IMR-90 (cell line): ENCODE data around the gene B4GALT5. TPM values are rescaled to one million over a fixed set of nuclear protein-coding genes. Genes with fewer than 3 reads are reported as not detected.

Experiments used
- ATAC-seq: fragments of 200-7000 bp; cut with Tn5 transposase; 2 replicates; pipeline ENCODE4 v1.9.1; 2020; ENCODE audit warnings: low read depth, mild to moderate bottlenecking, moderate library complexity
- BruUV-seq: library from RNA; stranded (reverse); fragments of 400-500 nt; replicated peaks from 2 replicates; lab custom pipeline; 2021; lab: Mats Ljungman, UMichigan
- CTCF ChIA-PET: fragments of 300-600 bp; formaldehyde crosslinking; extraction: SDS; loops from one replicate; lab custom pipeline; 2021; ENCODE audit warnings: antibody characterized with exemption; lab: Yijun Ruan, JAX
- POLR2A ChIA-PET: fragments of 300-600 bp; sonication (Branson Sonifier 250); formaldehyde crosslinking; loops from one replicate; lab custom pipeline; 2022; ENCODE audit warnings: antibody characterized with exemption; ENCODE audit not compliant: unreplicated experiment; lab: Charles Lee
- DNase-seq: peaks from one replicate; pipeline ENCODE4 v3.0.0; 2013
- H2AFZ ChIP-seq: replicated peaks from 2 replicates; pipeline ENCODE3; 2013; ENCODE audit warnings: low read length, mild to moderate bottlenecking; ENCODE audit not compliant: poor library complexity
- H2AK5ac ChIP-seq: 2 replicates; pipeline ENCODE4 v1.6.1; 2013; ENCODE audit warnings: low read depth, low read length, inconsistent platforms
- H2AK9ac ChIP-seq: replicated peaks from 2 replicates; pipeline ENCODE3; 2013; ENCODE audit warnings: mild to moderate bottlenecking, low read depth, low read length, moderate library complexity; ENCODE audit not compliant: poor library complexity
- H2BK120ac ChIP-seq: 2 replicates; pipeline ENCODE4 v1.6.1; 2013; ENCODE audit warnings: low read depth, low read length, inconsistent platforms
- H2BK15ac ChIP-seq: 3 replicates; pipeline ENCODE4 v1.6.1; 2013; ENCODE audit warnings: low read depth, low read length, inconsistent platforms
- H2BK20ac ChIP-seq: 2 replicates; pipeline ENCODE4 v1.6.1; 2013; ENCODE audit warnings: low read depth, mild to moderate bottlenecking, inconsistent platforms, low read length, moderate library complexity
- H2BK5ac ChIP-seq: 2 replicates; pipeline ENCODE4 v1.6.1; 2013; ENCODE audit warnings: mild to moderate bottlenecking, low read depth, low read length, inconsistent platforms; ENCODE audit not compliant: poor library complexity, severe bottlenecking
- H3K14ac ChIP-seq: replicated peaks from 2 replicates; pipeline ENCODE4 v1.6.1; 2013; ENCODE audit warnings: low read depth, low read length, inconsistent platforms
- H3K18ac ChIP-seq: 2 replicates; pipeline ENCODE4 v1.6.1; 2013; ENCODE audit warnings: low read depth, low read length, control low read depth
- H3K23ac ChIP-seq: 2 replicates; pipeline ENCODE4 v1.6.1; 2013; ENCODE audit warnings: low read depth, low read length, inconsistent platforms
- H3K27ac ChIP-seq: 2 replicates; pipeline ENCODE4 v1.5.1; 2013; ENCODE audit warnings: mild to moderate bottlenecking, control low read depth, low read length; ENCODE audit not compliant: insufficient read depth
- H3K27me3 ChIP-seq: 2 replicates; pipeline ENCODE4 v1.6.1; 2013; ENCODE audit warnings: low read length; ENCODE audit not compliant: control insufficient read depth, insufficient read depth
- H3K36me3 ChIP-seq: 2 replicates; pipeline ENCODE4 v1.6.1; 2013; ENCODE audit warnings: low read length, mixed read lengths; ENCODE audit not compliant: control insufficient read depth, insufficient read depth
- H3K4ac ChIP-seq: 2 replicates; pipeline ENCODE4 v1.6.1; 2013; ENCODE audit warnings: low read depth, low read length, inconsistent platforms
- H3K4me1 ChIP-seq: 2 replicates; pipeline ENCODE4 v1.6.1; 2013; ENCODE audit warnings: low read length, mixed read lengths; ENCODE audit not compliant: control insufficient read depth, insufficient read depth
- H3K4me2 ChIP-seq: 2 replicates; pipeline ENCODE4 v1.6.1; 2013; ENCODE audit warnings: low read depth, mild to moderate bottlenecking, control low read depth, low read length, moderate library complexity
- H3K4me3 ChIP-seq: 2 replicates; pipeline ENCODE4 v1.5.1; 2013; ENCODE audit warnings: low read depth, mild to moderate bottlenecking, control low read depth, low read length, moderate library complexity; ENCODE audit not compliant: insufficient read depth
- H3K56ac ChIP-seq: 2 replicates; pipeline ENCODE4 v1.6.1; 2013; ENCODE audit warnings: low read length, inconsistent platforms; ENCODE audit not compliant: insufficient read depth; ENCODE audit errors: extremely low read depth
- H3K79me1 ChIP-seq, 2 experiments: 2 replicates each; pipeline ENCODE4 v1.6.1; 2013; ENCODE audit warnings: low read length in 2 of 2, inconsistent platforms in 1 of 2, low read depth in 1 of 2
- H3K9ac ChIP-seq: 2 replicates; pipeline ENCODE4 v1.6.1; 2013; ENCODE audit warnings: low read depth, low read length, control low read depth
- H3K9me1 ChIP-seq: 2 replicates; pipeline ENCODE4 v1.6.1; 2013; ENCODE audit warnings: low read length, inconsistent platforms; ENCODE audit not compliant: insufficient read depth
- H3K9me3 ChIP-seq: 2 replicates; pipeline ENCODE4 v1.6.1; 2013; ENCODE audit warnings: low read length; ENCODE audit not compliant: control insufficient read depth, insufficient read depth
- H4K20me1 ChIP-seq: 2 replicates; pipeline ENCODE4 v1.6.1; 2013; ENCODE audit warnings: low read length, inconsistent platforms; ENCODE audit not compliant: insufficient read depth
- H4K5ac ChIP-seq: 2 replicates; pipeline ENCODE4 v1.6.1; 2013; ENCODE audit warnings: mild to moderate bottlenecking, low read depth, low read length, control low read depth
- H4K8ac ChIP-seq, 2 experiments: 2 replicates each; pipeline ENCODE4 v1.6.1; 2013; ENCODE audit warnings: low read depth in 2 of 2, low read length in 2 of 2, control low read depth in 1 of 2, inconsistent platforms in 1 of 2
- H4K91ac ChIP-seq: 2 replicates; pipeline ENCODE4 v1.6.1; 2013; ENCODE audit warnings: low read depth, low read length, inconsistent platforms; ENCODE audit not compliant: insufficient read depth
- CHD1 ChIP-seq: IDR thresholded peaks from 2 replicates; pipeline ENCODE4 v1.6.1; 2012; ENCODE audit warnings: low read depth, low read length, improper control_type of control experiment
- CTCF ChIP-seq: conservative IDR thresholded peaks from 2 replicates; pipeline ENCODE4 v1.5.1; 2012; ENCODE audit warnings: mild to moderate bottlenecking, low read depth, low read length, improper control_type of control experiment
- RAD21 ChIP-seq: IDR thresholded peaks from 2 replicates; pipeline ENCODE4 v1.6.1; 2012; ENCODE audit warnings: low read length, improper control_type of control experiment
- RCOR1 ChIP-seq: IDR thresholded peaks from 2 replicates; pipeline ENCODE4 v1.6.1; 2012; ENCODE audit warnings: mild to moderate bottlenecking, low read length, improper control_type of control experiment; ENCODE audit not compliant: insufficient replicate concordance
- RFX5 ChIP-seq: IDR thresholded peaks from 2 replicates; pipeline ENCODE4 v1.8.0; 2012; ENCODE audit warnings: low read depth, mild to moderate bottlenecking, low read length, moderate library complexity
- WGBS, 2 experiments: methylation state at CpG; one replicate each; pipeline versions ENCODE4 v1.1.5 to v1.1.7; 2013; ENCODE audit warnings: missing lambda C conversion rate in 2 of 2; ENCODE audit not compliant: insufficient read length in 1 of 2; ENCODE audit errors: extremely low coverage in 2 of 2; 5-methylcytosine and 5-hydroxymethylcytosine counted together
- dilution Hi-C: fragments of 300-500 bp; cut with HindIII; formaldehyde crosslinking; loops from one replicate; pipeline ENCODE4 v1.14.3; 2018; ENCODE audit warnings: low sequenced_read_pairs; ENCODE audit not compliant: unreplicated experiment
- in situ Hi-C: fragments of 300-500 bp; cut with MboI; formaldehyde crosslinking; loops from 3 replicates; pipeline ENCODE4 v1.14.3; 2019; ENCODE audit warnings: low sequenced_read_pairs, inconsistent platforms, mixed read lengths
- intact Hi-C: fragments of 100-400 bp; cut with micrococcal nuclease; formaldehyde crosslinking; loops from 2 replicates; pipeline ENCODE4 v1.10.0; 2022
- polyA plus RNA-seq, 3 experiments: library from polyadenylated mRNA; depleted of rRNA; stranded (reverse); fragments of >200 nt; gene quantifications; 2 replicates each; pipeline ENCODE4 v1.2.3, GENCODE V29; 2012; ENCODE audit warnings: low replicate concordance in 1 of 3
- total RNA-seq: library from RNA; depleted of rRNA; stranded (reverse); fragments of >200 nt; gene quantifications from 2 replicates; pipeline ENCODE4 v1.2.3, GENCODE V29; 2012
- TF ChIP-seq, protein P1 (sequence below): fragments of 150-350 bp; IDR thresholded peaks from 2 replicates; pipeline ENCODE4 v1.6.1; 2016; ENCODE audit warnings: low read depth, mild to moderate bottlenecking, low read length, moderate library complexity, borderline replicate concordance
- TF ChIP-seq, protein P2 (sequence below): fragments of 150-350 bp; IDR thresholded peaks from 2 replicates; pipeline ENCODE4 v1.6.1; 2017; ENCODE audit warnings: mild to moderate bottlenecking, antibody characterized with exemption, low read length, low read depth

The B4GALT5 gene
- total and polyA plus RNA-seq, 2 of the 4 experiments (the other 2 are of a cell fraction) = 11.3 to 20.4 TPM

- Histone ChIP-seq H3K27me3 (peaks cover 13% of the 10 kb centered on the region), H2BK120ac (no peak overlapping the region), H2BK15ac (no peak overlapping the region), H3K4me2 (no peak overlapping the region), H4K5ac (no peak overlapping the region), H3K27ac (no peak overlapping the region), H4K8ac (no peak overlapping the region), H3K23ac (no peak overlapping the region), H3K9me1 (no peaks in the 10 kb centered on the region), H3K56ac (no peak overlapping the region), H2BK5ac (no peak overlapping the region), H2AK9ac (no peak overlapping the region), H2BK20ac (no peak overlapping the region), H3K9ac (no peak overlapping the region), H3K14ac (no peak overlapping the region), H3K4me1 (no peaks in the 10 kb centered on the region), H2AK5ac (no peak overlapping the region), H4K20me1 (no peaks in the 10 kb centered on the region), H3K18ac (no peak overlapping the region), H2AFZ (peak overlapping the region; percentile 75), H3K4ac (no peak overlapping the region), H3K4me3 (no peak overlapping the region), H3K36me3 (no peaks in the 10 kb centered on the region), H3K79me1 (no peaks in the 10 kb centered on the region), H4K91ac (no peak overlapping the region), H3K9me3 (no peaks in the 10 kb centered on the region)
- 33% methylated on average over 3 of the region's 6 CpGs; no CpG with 5 or more reads in 1 of the 2 experiments for WGBS, 2 experiments
- CTCF ChIA-PET = no interaction called here
- in situ Hi-C loops = no loop called here
- TF ChIP-seq, protein P1, sequence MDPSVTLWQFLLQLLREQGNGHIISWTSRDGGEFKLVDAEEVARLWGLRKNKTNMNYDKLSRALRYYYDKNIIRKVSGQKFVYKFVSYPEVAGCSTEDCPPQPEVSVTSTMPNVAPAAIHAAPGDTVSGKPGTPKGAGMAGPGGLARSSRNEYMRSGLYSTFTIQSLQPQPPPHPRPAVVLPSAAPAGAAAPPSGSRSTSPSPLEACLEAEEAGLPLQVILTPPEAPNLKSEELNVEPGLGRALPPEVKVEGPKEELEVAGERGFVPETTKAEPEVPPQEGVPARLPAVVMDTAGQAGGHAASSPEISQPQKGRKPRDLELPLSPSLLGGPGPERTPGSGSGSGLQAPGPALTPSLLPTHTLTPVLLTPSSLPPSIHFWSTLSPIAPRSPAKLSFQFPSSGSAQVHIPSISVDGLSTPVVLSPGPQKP = no peak
- TF ChIP-seq RAD21 (no peak), CTCF (no peak), CHD1 (no peak), RCOR1 (no peak), RFX5 (no peak)
- TF ChIP-seq, protein P2, sequence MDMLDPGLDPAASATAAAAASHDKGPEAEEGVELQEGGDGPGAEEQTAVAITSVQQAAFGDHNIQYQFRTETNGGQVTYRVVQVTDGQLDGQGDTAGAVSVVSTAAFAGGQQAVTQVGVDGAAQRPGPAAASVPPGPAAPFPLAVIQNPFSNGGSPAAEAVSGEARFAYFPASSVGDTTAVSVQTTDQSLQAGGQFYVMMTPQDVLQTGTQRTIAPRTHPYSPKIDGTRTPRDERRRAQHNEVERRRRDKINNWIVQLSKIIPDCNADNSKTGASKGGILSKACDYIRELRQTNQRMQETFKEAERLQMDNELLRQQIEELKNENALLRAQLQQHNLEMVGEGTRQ = no peak
- no peak for DNase-seq
- dilution Hi-C loops = no loop called here
- BruUV-seq = no TSS peak
- no peak for ATAC-seq
- POLR2A ChIA-PET = no interaction called here
- intact Hi-C loops = no loop called here
Measured at GRCh38 chr20:49758781-49759180, 45.1 kb upstream of the B4GALT5 start.
